Activated T-cell treated with anti-CD3 and anti-CD28 coated beads, Interleukin-2, amount 50 U/mL, for 4 hours (primary cell): ENCODE data around the gene PARD6G. TPM values are rescaled to one million over a fixed set of nuclear protein-coding genes. Genes with fewer than 3 reads are reported as not detected.

Experiments
- ATAC-seq, 2 donors: fragments of 200-7000 bp; cut with Tn5 transposase; one replicate each; pipeline ENCODE4 v1.10.0; 2021
- DNase-seq: peaks from one replicate; pipeline ENCODE4 v3.0.0-alpha.2; 2020
- H3K27me3 Mint-ChIP-seq: one replicate; pipeline ENCODE4 v1.8.0; 2021; ENCODE audit warnings: low read depth, mixed read lengths
- H3K36me3 Mint-ChIP-seq: one replicate; pipeline ENCODE4 v1.8.0; 2022; ENCODE audit warnings: mixed read lengths; ENCODE audit not compliant: insufficient read depth
- H3K4me1 Mint-ChIP-seq: one replicate; pipeline ENCODE4 v1.8.0; 2021; ENCODE audit warnings: low read depth, mixed read lengths
- H3K4me3 Mint-ChIP-seq: one replicate; pipeline ENCODE4 v1.8.0; 2021; ENCODE audit warnings: mild to moderate bottlenecking, moderate library complexity, mixed read lengths
- H3K9me3 Mint-ChIP-seq: one replicate; pipeline ENCODE4 v1.8.0; 2021; ENCODE audit warnings: mixed read lengths
- total RNA-seq, 3 donors: library from RNA; stranded (reverse); gene quantifications; one replicate each; pipeline ENCODE4 v1.2.1, GENCODE V29; 2021

PARD6G gene
- total RNA-seq, 3 donors from 2014 or later: 0.37 to 0.61 TPM; not detected in 1

GRCh38 chr18:80180778-80181564, 66.3 kb downstream of the PARD6G start:
- no peaks in the 10 kb centered on the region for H3K27me3 Mint-ChIP-seq
- no peaks in the 10 kb centered on the region for H3K36me3 Mint-ChIP-seq
- no peak overlapping the region for H3K4me3 Mint-ChIP-seq
- no peaks in the 10 kb centered on the region for H3K9me3 Mint-ChIP-seq
- ATAC-seq (no peak), DNase-seq (no peak)
- H3K4me1 Mint-ChIP-seq: peaks cover under 1% of the 10 kb centered on the region

- Mint-ChIP-seq H3K9me3 (no peaks in the 10 kb centered on the region), H3K4me1 (peaks cover 10% of the 10 kb centered on the region), H3K27me3 (peaks cover 6% of the 10 kb centered on the region), H3K4me3 (no peak overlapping the region), H3K36me3 (no peaks in the 10 kb centered on the region)
- DNase-seq: no peak
- ATAC-seq: no peak
Observed at GRCh38 chr18:80179857-80180558, 67.3 kb downstream of the PARD6G start.

- Mint-ChIP-seq H3K36me3 (no peaks in the 10 kb centered on the region), H3K4me3 (no peak overlapping the region), H3K4me1 (peaks cover 15% of the 10 kb centered on the region), H3K27me3 (peaks cover 6% of the 10 kb centered on the region), H3K9me3 (no peaks in the 10 kb centered on the region)
- DNase-seq (no peak), ATAC-seq (no peak)
Observed at GRCh38 chr18:80178935-80179818, 68.1 kb downstream of the PARD6G start.

GRCh38 chr18:80177128-80177527, 70.2 kb downstream of the PARD6G start:
- H3K36me3 Mint-ChIP-seq: no peaks in the 10 kb centered on the region
- H3K4me3 Mint-ChIP-seq: no peak overlapping the region
- no peak for ATAC-seq
- DNase-seq: no peak
- no peaks in the 10 kb centered on the region for H3K9me3 Mint-ChIP-seq
- peaks cover 19% of the 10 kb centered on the region for H3K27me3 Mint-ChIP-seq
- peaks cover 16% of the 10 kb centered on the region for H3K4me1 Mint-ChIP-seq

- H3K9me3 Mint-ChIP-seq: no peaks in the 10 kb centered on the region
- ATAC-seq: no peak
- peaks cover 18% of the 10 kb centered on the region for H3K4me1 Mint-ChIP-seq
- no peak for DNase-seq
- H3K36me3 Mint-ChIP-seq: no peaks in the 10 kb centered on the region
- no peak overlapping the region for H3K4me3 Mint-ChIP-seq
- peaks cover 25% of the 10 kb centered on the region for H3K27me3 Mint-ChIP-seq
Observed at GRCh38 chr18:80176334-80177073, 70.8 kb downstream of the PARD6G start.

- no peaks in the 10 kb centered on the region for H3K9me3 Mint-ChIP-seq
- H3K36me3 Mint-ChIP-seq: no peaks in the 10 kb centered on the region
- peaks cover 23% of the 10 kb centered on the region for H3K4me1 Mint-ChIP-seq
- peaks cover 33% of the 10 kb centered on the region for H3K27me3 Mint-ChIP-seq
- DNase-seq (peak; percentile 17), ATAC-seq (peak; percentile 82 to 94)
- peak overlapping the region; percentile 17 for H3K4me3 Mint-ChIP-seq
Observed at GRCh38 chr18:80175451-80176204, 71.7 kb downstream of the PARD6G start.

- Mint-ChIP-seq H3K9me3 (no peaks in the 10 kb centered on the region), H3K36me3 (no peaks in the 10 kb centered on the region), H3K27me3 (peaks cover 48% of the 10 kb centered on the region), H3K4me1 (peaks cover 23% of the 10 kb centered on the region), H3K4me3 (no peak overlapping the region)
- no peak for ATAC-seq
- no peak for DNase-seq
Observed at GRCh38 chr18:80173060-80173459, 74.3 kb downstream of the PARD6G start.

GRCh38 chr18:80172056-80172455, 75.3 kb downstream of the PARD6G start:
- Mint-ChIP-seq H3K4me3 (no peak overlapping the region), H3K9me3 (no peaks in the 10 kb centered on the region), H3K27me3 (peaks cover 50% of the 10 kb centered on the region), H3K4me1 (peaks cover 23% of the 10 kb centered on the region), H3K36me3 (no peaks in the 10 kb centered on the region)
- no peak for DNase-seq
- ATAC-seq: peak in 1 of 2 donors; percentile 12

GRCh38 chr18:80171054-80171872, 76.1 kb downstream of the PARD6G start:
- H3K36me3 Mint-ChIP-seq: no peaks in the 10 kb centered on the region
- ATAC-seq (peak in 1 of 2 donors; percentile 24), DNase-seq (peak; percentile 45)
- peaks cover 51% of the 10 kb centered on the region for H3K27me3 Mint-ChIP-seq
- H3K4me3 Mint-ChIP-seq: no peak overlapping the region
- H3K4me1 Mint-ChIP-seq: peaks cover 23% of the 10 kb centered on the region
- H3K9me3 Mint-ChIP-seq: no peaks in the 10 kb centered on the region

GRCh38 chr18:80170395-80171053, 76.8 kb downstream of the PARD6G start:
- peaks cover 18% of the 10 kb centered on the region for H3K4me1 Mint-ChIP-seq
- peaks cover 4% of the 10 kb centered on the region for H3K9me3 Mint-ChIP-seq
- ATAC-seq (no peak), DNase-seq (no peak)
- no peaks in the 10 kb centered on the region for H3K36me3 Mint-ChIP-seq
- H3K27me3 Mint-ChIP-seq: peaks cover 48% of the 10 kb centered on the region
- no peak overlapping the region for H3K4me3 Mint-ChIP-seq

- Mint-ChIP-seq H3K9me3 (peaks cover 13% of the 10 kb centered on the region), H3K27me3 (peaks cover 46% of the 10 kb centered on the region), H3K36me3 (no peaks in the 10 kb centered on the region), H3K4me3 (no peak overlapping the region), H3K4me1 (peaks cover 11% of the 10 kb centered on the region)
- no peak for ATAC-seq
- no peak for DNase-seq
Observed at GRCh38 chr18:80169607-80170006, 77.7 kb downstream of the PARD6G start.

- DNase-seq (no peak), ATAC-seq (no peak)
- no peaks in the 10 kb centered on the region for H3K36me3 Mint-ChIP-seq
- H3K4me1 Mint-ChIP-seq: peaks cover 8% of the 10 kb centered on the region
- H3K4me3 Mint-ChIP-seq: no peak overlapping the region
- H3K9me3 Mint-ChIP-seq: peaks cover 17% of the 10 kb centered on the region
- peaks cover 51% of the 10 kb centered on the region for H3K27me3 Mint-ChIP-seq
Observed at GRCh38 chr18:80168982-80169381, 78.3 kb downstream of the PARD6G start.
